ENCODE results near the gene CEP85L.
"Not testable (repeated sequence)": the region's sequence is repeated elsewhere in the genome, so short reads cannot be mapped to it uniquely, and the experiment has no call there.

CEP85L gene

GRCh38 chr6:118489990-118490389, 161.4 kb downstream of the CEP85L start:
- DNase-seq = no peak

GRCh38 chr6:118488631-118489030, 162.8 kb downstream of the CEP85L start:
- DNase-seq = no peak

- no peak for DNase-seq
Measured at GRCh38 chr6:118485601-118486550, 165.5 kb downstream of the CEP85L start.

- no peak for DNase-seq
Measured at GRCh38 chr6:118476551-118476950, 174.8 kb downstream of the CEP85L start.

GRCh38 chr6:118473266-118473665, 178.1 kb downstream of the CEP85L start:
- DNase-seq = no peak

- DNase-seq = no peak
Measured at GRCh38 chr6:118469468-118469867, 181.9 kb downstream of the CEP85L start.

- no peak for DNase-seq
Measured at GRCh38 chr6:118468682-118469465, 182.5 kb downstream of the CEP85L start.

GRCh38 chr6:118467181-118467580, 184.2 kb downstream of the CEP85L start:
- DNase-seq = no peak

GRCh38 chr6:118464620-118465019, 186.8 kb downstream of the CEP85L start:
- DNase-seq = no peak

- no peak for DNase-seq
Measured at GRCh38 chr6:118460958-118461470, 190.4 kb downstream of the CEP85L start.

- DNase-seq = no peak
Measured at GRCh38 chr6:118456982-118457381, 194.4 kb downstream of the CEP85L start.

- DNase-seq = no peak
Measured at GRCh38 chr6:118451839-118452238, 199.6 kb downstream of the CEP85L start.

GRCh38 chr6:118444796-118445195, 206.6 kb downstream of the CEP85L start:
- no peak for DNase-seq

GRCh38 chr6:118436482-118436881, 214.9 kb downstream of the CEP85L start:
- DNase-seq = no peak

- not testable (repeated sequence) for DNase-seq
Measured at GRCh38 chr6:118434147-118434546, 217.2 kb downstream of the CEP85L start.

- not testable (repeated sequence) for DNase-seq
Measured at GRCh38 chr6:118421312-118421711, 230.1 kb downstream of the CEP85L start.

GRCh38 chr6:118419448-118420394, 231.7 kb downstream of the CEP85L start:
- DNase-seq = no peak

Data from GDM1 (cell line).